HEK293 (cell line): ENCODE data around the gene FANCE.

Source experiments
- GLIS1 ChIP-seq: fragments of 450-650 bp; formaldehyde crosslinking; IDR thresholded peaks from 2 replicates; pipeline ENCODE4 v1.5.1; 2016; ENCODE audit warnings: missing biosample characterization, missing genetic modification characterization
- GLIS2 ChIP-seq: fragments of 450-650 bp; formaldehyde crosslinking; IDR thresholded peaks from 2 replicates; pipeline ENCODE4 v1.5.1; 2016; ENCODE audit warnings: missing biosample characterization, missing genetic modification characterization
- HOXC10 ChIP-seq: sonication (generic); formaldehyde crosslinking; IDR thresholded peaks from 2 replicates; pipeline ENCODE4 v1.8.1; 2023; ENCODE audit warnings: mild to moderate bottlenecking, missing genetic modification reagents
- KLF8 ChIP-seq: fragments of 450-650 bp; formaldehyde crosslinking; IDR thresholded peaks from 2 replicates; pipeline ENCODE4 v1.5.1; 2016; ENCODE audit warnings: missing biosample characterization, missing genetic modification characterization
- KLF9 ChIP-seq: fragments of 450-650 bp; formaldehyde crosslinking; IDR thresholded peaks from 2 replicates; pipeline ENCODE4 v1.5.1; 2016; ENCODE audit warnings: missing biosample characterization, missing genetic modification characterization, low read depth
- OVOL3 ChIP-seq: fragments of 450-650 bp; formaldehyde crosslinking; IDR thresholded peaks from 2 replicates; pipeline ENCODE4 v1.5.1; 2016; ENCODE audit warnings: missing biosample characterization, missing genetic modification characterization
- ZBTB21 ChIP-seq: fragments of 450-650 bp; formaldehyde crosslinking; IDR thresholded peaks from 2 replicates; pipeline ENCODE4 v1.5.1; 2017; ENCODE audit warnings: missing biosample characterization, missing genetic modification characterization
- ZNF239 ChIP-seq: fragments of 450-650 bp; formaldehyde crosslinking; IDR thresholded peaks from 2 replicates; pipeline ENCODE4 v1.5.1; 2016; ENCODE audit warnings: missing biosample characterization, missing genetic modification characterization
- ZNF266 ChIP-seq: fragments of 450-650 bp; formaldehyde crosslinking; IDR thresholded peaks from 2 replicates; pipeline ENCODE4 v1.5.1; 2016; ENCODE audit warnings: missing biosample characterization, missing genetic modification characterization, low read depth
- ZNF514 ChIP-seq: fragments of 450-650 bp; formaldehyde crosslinking; IDR thresholded peaks from 2 replicates; pipeline ENCODE4 v1.5.1; 2016; ENCODE audit warnings: missing biosample characterization, missing genetic modification characterization
- ZNF596 ChIP-seq: fragments of 450-650 bp; IDR thresholded peaks from 2 replicates; pipeline ENCODE4 v1.5.0; 2018; ENCODE audit warnings: missing biosample characterization, mild to moderate bottlenecking, missing genetic modification characterization, moderate library complexity
- ZNF600 ChIP-seq: fragments of 450-650 bp; formaldehyde crosslinking; IDR thresholded peaks from 2 replicates; pipeline ENCODE4 v1.5.1; 2016; ENCODE audit warnings: missing biosample characterization, missing genetic modification characterization
- ZNF792 ChIP-seq: fragments of 450-650 bp; formaldehyde crosslinking; IDR thresholded peaks from 2 replicates; pipeline ENCODE4 v1.5.1; 2016; ENCODE audit warnings: missing biosample characterization, missing genetic modification characterization
- TF ChIP-seq, protein P1 (sequence below): fragments of 450-650 bp; formaldehyde crosslinking; optimal IDR thresholded peaks from 2 replicates; pipeline ENCODE3; 2016; ENCODE audit warnings: missing biosample characterization, mild to moderate bottlenecking, missing genetic modification characterization
- TF ChIP-seq, protein P2 (sequence below): fragments of 450-650 bp; formaldehyde crosslinking; IDR thresholded peaks from 2 replicates; pipeline ENCODE4 v1.5.1; 2016; ENCODE audit warnings: missing biosample characterization, missing genetic modification characterization
- TF ChIP-seq, protein P3 (sequence below): sonication (generic); formaldehyde crosslinking; IDR thresholded peaks from 2 replicates; pipeline ENCODE4 v1.8.1; 2022; ENCODE audit warnings: mild to moderate bottlenecking, moderate library complexity, missing genetic modification reagents
- TF ChIP-seq, protein P4 (sequence below): fragments of 450-650 bp; formaldehyde crosslinking; IDR thresholded peaks from 2 replicates; pipeline ENCODE4; 2016; ENCODE audit warnings: missing biosample characterization, missing genetic modification characterization
- TF ChIP-seq, protein P5 (sequence below): fragments of 450-650 bp; formaldehyde crosslinking; IDR thresholded peaks from 2 replicates; pipeline ENCODE4 v1.5.1; 2016; ENCODE audit warnings: missing biosample characterization, missing genetic modification characterization
- TF ChIP-seq, protein P6 (sequence below): fragments of 450-650 bp; formaldehyde crosslinking; IDR thresholded peaks from 2 replicates; pipeline ENCODE4 v1.5.1; 2016; ENCODE audit warnings: missing biosample characterization, missing genetic modification characterization

The FANCE gene

DNA sequence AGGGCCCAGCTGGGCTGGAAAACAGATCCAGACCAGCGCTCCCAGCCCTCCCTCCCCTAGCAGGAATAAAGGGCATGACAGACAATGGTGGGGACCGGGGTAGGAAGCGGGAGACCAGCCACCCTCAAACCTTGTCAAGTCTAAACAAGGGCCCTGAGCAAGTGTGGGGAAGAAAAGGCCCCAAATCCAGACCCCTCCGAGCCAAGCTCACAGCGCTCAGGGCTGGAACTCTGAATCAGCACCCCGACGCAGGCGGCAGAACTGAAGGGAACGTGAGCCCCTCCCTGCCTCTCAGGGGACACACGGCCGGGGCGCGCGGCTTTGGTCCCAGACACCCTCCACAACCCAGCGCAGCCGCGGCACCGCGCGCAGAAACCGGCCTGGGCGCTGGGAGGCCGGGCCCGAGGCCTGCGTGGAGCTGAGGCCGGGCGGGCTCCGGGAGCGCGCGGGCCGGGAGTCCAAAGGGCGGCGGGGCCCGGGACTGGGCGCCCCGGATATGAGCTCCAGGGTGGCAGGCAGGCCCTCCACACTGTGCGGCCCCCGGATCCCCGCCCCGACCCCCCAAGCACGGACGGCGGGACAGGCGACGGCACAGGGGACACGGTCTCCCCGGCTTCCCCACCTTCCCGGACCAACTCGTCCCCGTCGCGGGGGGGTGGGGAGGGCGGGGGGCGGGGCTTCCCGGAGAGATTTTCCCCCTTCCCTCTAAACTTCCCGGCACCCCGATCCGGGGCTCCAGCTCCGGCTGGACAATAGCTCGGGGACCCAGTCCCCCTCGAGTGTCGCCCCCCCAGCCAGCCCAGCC lies 44.1 kb downstream of the FANCE start (continued):
- TF ChIP-seq, protein P1, sequence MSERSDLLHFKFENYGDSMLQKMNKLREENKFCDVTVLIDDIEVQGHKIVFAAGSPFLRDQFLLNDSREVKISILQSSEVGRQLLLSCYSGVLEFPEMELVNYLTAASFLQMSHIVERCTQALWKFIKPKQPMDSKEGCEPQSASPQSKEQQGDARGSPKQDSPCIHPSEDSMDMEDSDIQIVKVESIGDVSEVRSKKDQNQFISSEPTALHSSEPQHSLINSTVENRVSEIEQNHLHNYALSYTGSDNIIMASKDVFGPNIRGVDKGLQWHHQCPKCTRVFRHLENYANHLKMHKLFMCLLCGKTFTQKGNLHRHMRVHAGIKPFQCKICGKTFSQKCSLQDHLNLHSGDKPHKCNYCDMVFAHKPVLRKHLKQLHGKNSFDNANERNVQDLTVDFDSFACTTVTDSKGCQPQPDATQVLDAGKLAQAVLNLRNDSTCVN (tag by site-specific recombination) = peak; percentile 76
- TF ChIP-seq ZBTB21 (tag by site-specific recombination) (no peak), ZNF596 (tag by site-specific recombination) (0 out of 2 replicates have a peak, but pooled peaks have one; percentile 6), GLIS1 (tag by site-specific recombination) (peak; percentile 30; the same call in 1 of the 2 replicates), GLIS2 (peak; percentile 64; the same call in 1 of the 2 replicates), ZNF792 (tag by site-specific recombination) (no peak), ZNF266 (tag by site-specific recombination) (no peak), KLF9 (tag by site-specific recombination) (peak; percentile 63; the same call in 1 of the 2 replicates), HOXC10 (CRISPR knock-in tag) (peak; percentile 44; the same call in 1 of the 2 replicates), KLF8 (tag by site-specific recombination) (0 out of 2 replicates have a peak, but pooled peaks have one; percentile 6), ZNF514 (no peak), ZNF239 (tag by site-specific recombination) (peak; percentile 59; the same call in 1 of the 2 replicates), OVOL3 (no peak), ZNF600 (tag by site-specific recombination) (peak; percentile 89)
- TF ChIP-seq, protein P2, sequence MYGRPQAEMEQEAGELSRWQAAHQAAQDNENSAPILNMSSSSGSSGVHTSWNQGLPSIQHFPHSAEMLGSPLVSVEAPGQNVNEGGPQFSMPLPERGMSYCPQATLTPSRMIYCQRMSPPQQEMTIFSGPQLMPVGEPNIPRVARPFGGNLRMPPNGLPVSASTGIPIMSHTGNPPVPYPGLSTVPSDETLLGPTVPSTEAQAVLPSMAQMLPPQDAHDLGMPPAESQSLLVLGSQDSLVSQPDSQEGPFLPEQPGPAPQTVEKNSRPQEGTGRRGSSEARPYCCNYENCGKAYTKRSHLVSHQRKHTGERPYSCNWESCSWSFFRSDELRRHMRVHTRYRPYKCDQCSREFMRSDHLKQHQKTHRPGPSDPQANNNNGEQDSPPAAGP (tag by site-specific recombination) = 0 out of 2 replicates have a peak, but pooled peaks have one; percentile 42
- TF ChIP-seq, protein P3, sequence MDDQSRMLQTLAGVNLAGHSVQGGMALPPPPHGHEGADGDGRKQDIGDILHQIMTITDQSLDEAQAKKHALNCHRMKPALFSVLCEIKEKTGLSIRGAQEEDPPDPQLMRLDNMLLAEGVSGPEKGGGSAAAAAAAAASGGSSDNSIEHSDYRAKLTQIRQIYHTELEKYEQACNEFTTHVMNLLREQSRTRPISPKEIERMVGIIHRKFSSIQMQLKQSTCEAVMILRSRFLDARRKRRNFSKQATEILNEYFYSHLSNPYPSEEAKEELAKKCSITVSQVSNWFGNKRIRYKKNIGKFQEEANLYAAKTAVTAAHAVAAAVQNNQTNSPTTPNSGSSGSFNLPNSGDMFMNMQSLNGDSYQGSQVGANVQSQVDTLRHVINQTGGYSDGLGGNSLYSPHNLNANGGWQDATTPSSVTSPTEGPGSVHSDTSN (CRISPR knock-in tag) = 0 out of 2 replicates have a peak, but pooled peaks have one; percentile 25
- TF ChIP-seq, protein P4, sequence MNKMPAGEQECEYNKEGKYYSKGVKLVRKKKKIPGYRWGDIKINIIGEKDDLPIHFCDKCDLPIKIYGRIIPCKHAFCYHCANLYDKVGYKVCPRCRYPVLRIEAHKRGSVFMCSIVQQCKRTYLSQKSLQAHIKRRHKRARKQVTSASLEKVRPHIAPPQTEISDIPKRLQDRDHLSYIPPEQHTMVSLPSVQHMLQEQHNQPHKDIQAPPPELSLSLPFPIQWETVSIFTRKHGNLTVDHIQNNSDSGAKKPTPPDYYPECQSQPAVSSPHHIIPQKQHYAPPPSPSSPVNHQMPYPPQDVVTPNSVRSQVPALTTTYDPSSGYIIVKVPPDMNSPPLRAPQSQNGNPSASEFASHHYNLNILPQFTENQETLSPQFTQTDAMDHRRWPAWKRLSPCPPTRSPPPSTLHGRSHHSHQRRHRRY (tag by site-specific recombination) = no peak
- TF ChIP-seq, protein P5, sequence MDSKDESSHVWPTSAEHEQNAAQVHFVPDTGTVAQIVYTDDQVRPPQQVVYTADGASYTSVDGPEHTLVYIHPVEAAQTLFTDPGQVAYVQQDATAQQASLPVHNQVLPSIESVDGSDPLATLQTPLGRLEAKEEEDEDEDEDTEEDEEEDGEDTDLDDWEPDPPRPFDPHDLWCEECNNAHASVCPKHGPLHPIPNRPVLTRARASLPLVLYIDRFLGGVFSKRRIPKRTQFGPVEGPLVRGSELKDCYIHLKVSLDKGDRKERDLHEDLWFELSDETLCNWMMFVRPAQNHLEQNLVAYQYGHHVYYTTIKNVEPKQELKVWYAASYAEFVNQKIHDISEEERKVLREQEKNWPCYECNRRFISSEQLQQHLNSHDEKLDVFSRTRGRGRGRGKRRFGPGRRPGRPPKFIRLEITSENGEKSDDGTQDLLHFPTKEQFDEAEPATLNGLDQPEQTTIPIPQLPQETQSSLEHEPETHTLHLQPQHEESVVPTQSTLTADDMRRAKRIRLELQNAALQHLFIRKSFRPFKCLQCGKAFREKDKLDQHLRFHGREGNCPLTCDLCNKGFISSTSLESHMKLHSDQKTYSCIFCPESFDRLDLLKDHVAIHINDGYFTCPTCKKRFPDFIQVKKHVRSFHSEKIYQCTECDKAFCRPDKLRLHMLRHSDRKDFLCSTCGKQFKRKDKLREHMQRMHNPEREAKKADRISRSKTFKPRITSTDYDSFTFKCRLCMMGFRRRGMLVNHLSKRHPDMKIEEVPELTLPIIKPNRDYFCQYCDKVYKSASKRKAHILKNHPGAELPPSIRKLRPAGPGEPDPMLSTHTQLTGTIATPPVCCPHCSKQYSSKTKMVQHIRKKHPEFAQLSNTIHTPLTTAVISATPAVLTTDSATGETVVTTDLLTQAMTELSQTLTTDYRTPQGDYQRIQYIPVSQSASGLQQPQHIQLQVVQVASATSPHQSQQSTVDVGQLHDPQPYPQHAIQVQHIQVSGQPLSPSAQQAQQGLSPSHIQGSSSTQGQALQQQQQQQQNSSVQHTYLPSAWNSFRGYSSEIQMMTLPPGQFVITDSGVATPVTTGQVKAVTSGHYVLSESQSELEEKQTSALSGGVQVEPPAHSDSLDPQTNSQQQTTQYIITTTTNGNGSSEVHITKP (tag by site-specific recombination) = peak; percentile 81
- TF ChIP-seq, protein P6, sequence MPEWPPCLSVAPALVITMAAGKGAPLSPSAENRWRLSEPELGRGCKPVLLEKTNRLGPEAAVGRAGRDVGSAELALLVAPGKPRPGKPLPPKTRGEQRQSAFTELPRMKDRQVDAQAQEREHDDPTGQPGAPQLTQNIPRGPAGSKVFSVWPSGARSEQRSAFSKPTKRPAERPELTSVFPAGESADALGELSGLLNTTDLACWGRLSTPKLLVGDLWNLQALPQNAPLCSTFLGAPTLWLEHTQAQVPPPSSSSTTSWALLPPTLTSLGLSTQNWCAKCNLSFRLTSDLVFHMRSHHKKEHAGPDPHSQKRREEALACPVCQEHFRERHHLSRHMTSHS = no peak
